AG04450 (cell line): ENCODE data around the gene AFMID. TPM values are rescaled to one million over a fixed set of nuclear protein-coding genes. Genes with fewer than 3 reads are reported as not detected.
"Not testable (repeated sequence)": the region's sequence is repeated elsewhere in the genome, so short reads cannot be mapped to it uniquely, and the experiment has no call there.

Source experiments
- CTCF ChIA-PET: fragments of 300-600, 350-600 bp; formaldehyde crosslinking; extraction: SDS; loops from one replicate; lab custom pipeline; 2022; ENCODE audit warnings: antibody characterized with exemption, inconsistent platforms; lab: Charles Lee
- POLR2A ChIA-PET: fragments of 350-600 bp; formaldehyde crosslinking; extraction: SDS; loops from one replicate; lab custom pipeline; 2021; ENCODE audit warnings: antibody characterized with exemption, inconsistent platforms; lab: Yijun Ruan, JAX
- DNase-seq: peaks from one replicate; pipeline ENCODE4 v3.0.0-alpha.2; 2011; ENCODE audit warnings: low read depth, low spot score
- H3K27ac ChIP-seq: one replicate; pipeline ENCODE4 v1.5.1; 2012; ENCODE audit warnings: low read depth, low read length, control low read depth
- H3K27me3 ChIP-seq: one replicate; pipeline ENCODE4 v1.6.0; 2012; ENCODE audit warnings: low read length; ENCODE audit not compliant: control insufficient read depth, insufficient read depth
- H3K4me3 ChIP-seq: 2 replicates; pipeline ENCODE4 v1.5.1; 2011; ENCODE audit warnings: mild to moderate bottlenecking, low read depth, low read length, control low read depth
- H3K9me3 ChIP-seq: 2 replicates; pipeline ENCODE4 v1.5.1; 2012; ENCODE audit warnings: low read length; ENCODE audit not compliant: control insufficient read depth, insufficient read depth
- polyA plus RNA-seq: library from polyadenylated mRNA; depleted of rRNA; stranded (reverse); fragments of >200 nt; gene quantifications from 2 replicates; pipeline ENCODE4 v1.2.3, GENCODE V29; 2011
- TF ChIP-seq, protein P1 (sequence below): IDR thresholded peaks from 2 replicates; pipeline ENCODE4 v1.5.1; 2011; ENCODE audit warnings: low read depth, low read length, control low read depth, inconsistent platforms

AFMID gene
- polyA plus RNA-seq, 1 experiment: 26.2 TPM

DNA sequence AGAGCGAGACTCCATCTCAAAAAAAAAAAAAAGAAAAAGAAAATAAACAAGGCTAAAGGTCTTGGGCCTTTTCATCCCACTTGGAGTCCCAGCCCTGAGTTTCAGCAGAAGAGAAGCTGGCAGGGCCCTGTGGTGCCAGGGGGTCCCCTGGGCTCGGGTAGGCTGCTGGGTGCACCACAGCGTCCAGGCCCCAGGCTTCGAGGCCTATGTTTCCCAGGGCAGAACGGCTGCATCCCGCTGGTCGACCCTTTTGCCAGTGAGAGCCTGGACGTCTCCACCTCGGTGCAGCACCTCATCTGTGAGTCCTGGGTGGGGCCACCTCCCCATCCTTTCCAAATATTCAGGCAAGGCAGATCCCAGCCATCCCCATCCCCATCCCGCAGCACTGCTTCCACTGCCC, 46.5 kb downstream of the AFMID start:
- POLR2A ChIA-PET: no interaction called here
- no peaks in the 10 kb centered on the region; the same call in 1 of the 2 replicates for H3K9me3 ChIP-seq
- H3K27ac ChIP-seq: no peak overlapping the region
- no peak for DNase-seq
- CTCF ChIA-PET: no interaction called here
- peaks cover 35% of the 10 kb centered on the region for H3K27me3 ChIP-seq
- H3K4me3 ChIP-seq: no peak overlapping the region
- TF ChIP-seq, protein P1, sequence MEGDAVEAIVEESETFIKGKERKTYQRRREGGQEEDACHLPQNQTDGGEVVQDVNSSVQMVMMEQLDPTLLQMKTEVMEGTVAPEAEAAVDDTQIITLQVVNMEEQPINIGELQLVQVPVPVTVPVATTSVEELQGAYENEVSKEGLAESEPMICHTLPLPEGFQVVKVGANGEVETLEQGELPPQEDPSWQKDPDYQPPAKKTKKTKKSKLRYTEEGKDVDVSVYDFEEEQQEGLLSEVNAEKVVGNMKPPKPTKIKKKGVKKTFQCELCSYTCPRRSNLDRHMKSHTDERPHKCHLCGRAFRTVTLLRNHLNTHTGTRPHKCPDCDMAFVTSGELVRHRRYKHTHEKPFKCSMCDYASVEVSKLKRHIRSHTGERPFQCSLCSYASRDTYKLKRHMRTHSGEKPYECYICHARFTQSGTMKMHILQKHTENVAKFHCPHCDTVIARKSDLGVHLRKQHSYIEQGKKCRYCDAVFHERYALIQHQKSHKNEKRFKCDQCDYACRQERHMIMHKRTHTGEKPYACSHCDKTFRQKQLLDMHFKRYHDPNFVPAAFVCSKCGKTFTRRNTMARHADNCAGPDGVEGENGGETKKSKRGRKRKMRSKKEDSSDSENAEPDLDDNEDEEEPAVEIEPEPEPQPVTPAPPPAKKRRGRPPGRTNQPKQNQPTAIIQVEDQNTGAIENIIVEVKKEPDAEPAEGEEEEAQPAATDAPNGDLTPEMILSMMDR: no peak

GRCh38 chr17:78234261-78234865, 47.2 kb downstream of the AFMID start:
- H3K27me3 ChIP-seq: peaks cover 38% of the 10 kb centered on the region
- no peak for DNase-seq
- ChIA-PET POLR2A (no interaction called here), CTCF (no interaction called here)
- H3K9me3 ChIP-seq: no peaks in the 10 kb centered on the region; the same call in 1 of the 2 replicates
- no peak overlapping the region for H3K4me3 ChIP-seq
- TF ChIP-seq, protein P1: no peak
- no peak overlapping the region for H3K27ac ChIP-seq

DNA sequence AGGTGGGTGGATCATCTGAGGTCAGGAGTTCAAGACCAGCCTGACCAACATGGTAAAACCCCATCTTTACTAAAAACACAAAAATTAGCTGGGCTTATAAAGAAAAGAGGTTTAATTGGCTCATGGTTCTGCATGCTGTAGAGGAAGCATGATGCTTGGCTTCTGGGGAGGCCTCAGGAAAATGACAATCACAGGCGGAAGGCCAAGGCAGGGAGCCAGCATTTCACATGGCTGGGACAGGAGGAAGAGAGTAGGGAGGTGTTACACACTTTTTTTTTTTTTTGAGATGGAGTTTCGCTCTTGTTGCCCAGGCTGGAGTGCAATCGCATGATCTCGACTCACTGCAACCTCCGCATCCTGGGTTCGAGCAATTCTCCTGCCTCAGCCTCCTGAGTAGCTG, 47.9 kb downstream of the AFMID start:
- H3K27ac ChIP-seq, H3K9me3 ChIP-seq, CTCF ChIA-PET, H3K4me3 ChIP-seq, DNase-seq, POLR2A ChIA-PET: not testable (repeated sequence)
- peaks cover 40% of the 10 kb centered on the region for H3K27me3 ChIP-seq

GRCh38 chr17:78235885-78236284, 48.7 kb downstream of the AFMID start:
- no peak for DNase-seq
- CTCF ChIA-PET: no interaction called here

DNA sequence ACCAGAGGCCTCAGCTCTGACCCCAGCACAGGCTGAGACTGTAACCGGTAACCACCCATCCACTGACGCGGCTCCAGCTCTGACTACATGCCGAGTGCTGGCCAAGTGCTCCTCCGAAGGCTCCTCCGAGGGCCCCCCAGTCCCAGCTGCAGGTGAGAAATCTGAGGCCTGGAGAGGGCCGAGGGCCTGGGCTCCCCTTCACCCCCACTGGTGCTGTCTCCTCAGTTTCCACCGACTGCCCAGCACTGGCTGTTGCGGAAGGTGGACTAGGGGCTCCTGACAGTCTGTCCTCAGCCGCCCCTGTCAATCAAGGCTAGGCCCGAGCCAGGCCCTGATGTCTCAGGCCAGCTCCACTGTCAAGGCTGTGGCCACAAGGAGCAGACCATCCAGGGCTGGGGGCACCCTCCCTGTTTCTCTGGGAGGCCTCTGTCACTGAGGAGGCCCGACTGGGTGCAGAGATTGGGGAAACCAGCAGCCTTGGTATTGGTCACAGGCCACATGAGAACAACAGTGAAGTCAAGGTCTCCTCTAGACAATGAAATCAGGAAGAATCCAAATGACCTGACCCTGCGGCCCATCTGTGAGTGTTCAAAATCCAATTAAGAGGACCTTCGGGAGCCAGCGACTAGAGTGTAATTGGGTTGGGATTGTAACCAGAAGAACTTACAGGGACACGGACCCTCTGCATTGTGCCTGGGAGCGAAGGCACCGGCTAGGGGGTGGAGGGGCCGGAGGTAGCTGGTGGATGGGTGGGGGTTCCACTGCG, 49.4 kb downstream of the AFMID start:
- no peak for DNase-seq
- POLR2A ChIA-PET: no interaction called here
- CTCF ChIA-PET: interaction anchor here (3.0 kb wide), 1 partner anchor 14 kb away, joined by 17 read pairs; no protein-coding TSS in a partner anchor
- TF ChIP-seq, protein P1: no peak
- H3K27ac ChIP-seq: no peak overlapping the region
- H3K27me3 ChIP-seq: peaks cover 25% of the 10 kb centered on the region
- H3K4me3 ChIP-seq: no peak overlapping the region
- H3K9me3 ChIP-seq: no peaks in the 10 kb centered on the region; the same call in 1 of the 2 replicates

More at GRCh38 chr17:78235885-78236284, 48.7 kb downstream of the AFMID start:
- TF ChIP-seq, protein P1: no peak
- Histone ChIP-seq H3K4me3 (no peak overlapping the region), H3K9me3 (no peaks in the 10 kb centered on the region; the same call in 1 of the 2 replicates), H3K27me3 (peaks cover 31% of the 10 kb centered on the region), H3K27ac (no peak overlapping the region)
- POLR2A ChIA-PET: no interaction called here
